Measurements from ENCODE around the gene MYO15B. TPM values are rescaled to one million over a fixed set of nuclear protein-coding genes. Genes with fewer than 3 reads are reported as not detected.

The MYO15B gene
- total and polyA plus RNA-seq, 4 donors, result 84.5 to 197 (median 167) TPM

DNA sequence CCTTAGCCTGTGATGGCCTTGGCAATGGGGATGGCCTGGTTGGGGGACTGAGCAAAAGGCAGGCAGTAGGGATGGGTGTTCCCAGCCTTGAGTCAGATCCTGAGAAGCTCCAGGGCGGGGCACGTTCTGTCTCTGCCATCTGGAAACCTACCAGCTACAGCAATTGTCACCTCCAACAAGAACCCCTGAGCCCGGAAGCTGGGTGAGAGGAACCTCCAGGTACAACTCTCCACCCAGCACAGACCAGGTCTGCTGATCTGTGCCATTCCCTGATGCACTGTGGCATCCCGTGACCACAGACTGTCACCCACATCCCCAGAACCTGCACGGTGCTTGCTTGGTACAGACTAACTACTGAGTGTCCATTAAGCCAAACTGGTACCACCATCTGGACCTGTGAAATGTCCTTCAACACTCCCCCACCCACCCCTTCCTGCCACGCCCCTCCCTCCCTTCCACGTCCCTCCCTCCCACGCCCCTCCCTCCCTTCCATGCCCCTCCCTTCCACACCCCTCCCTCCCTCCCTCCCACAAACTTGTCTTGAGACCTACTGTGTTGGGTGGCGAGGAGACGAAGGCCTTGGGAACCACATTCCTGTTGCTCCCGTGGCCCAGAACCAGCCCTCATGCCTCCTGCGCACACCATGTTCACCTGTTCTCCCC lies 16.6 kb downstream of the MYO15B start:
- no peaks in the 10 kb centered on the region for H3K9me3 ChIP-seq (ENCODE audit: control insufficient read depth in 4 of 4, insufficient read depth in 3 of 4, low read length in 3 of 4)
- peaks cover 0 to 2% (median 0%) of the 10 kb centered on the region in 5 donors for H3K4me1 ChIP-seq (ENCODE audit: control insufficient read depth in 5 of 5, insufficient read depth in 5 of 5, low read length in 5 of 5)
- WGBS, 2 donors, result 75 to 86% methylated on average over 12 of the region's 12 CpGs
- peaks cover 0 to 2% (median 0%) of the 10 kb centered on the region in 4 donors for H3K36me3 ChIP-seq (ENCODE audit: control insufficient read depth in 4 of 4, insufficient read depth in 4 of 4, low read length in 4 of 4)
- TF ChIP-seq, protein P1, sequence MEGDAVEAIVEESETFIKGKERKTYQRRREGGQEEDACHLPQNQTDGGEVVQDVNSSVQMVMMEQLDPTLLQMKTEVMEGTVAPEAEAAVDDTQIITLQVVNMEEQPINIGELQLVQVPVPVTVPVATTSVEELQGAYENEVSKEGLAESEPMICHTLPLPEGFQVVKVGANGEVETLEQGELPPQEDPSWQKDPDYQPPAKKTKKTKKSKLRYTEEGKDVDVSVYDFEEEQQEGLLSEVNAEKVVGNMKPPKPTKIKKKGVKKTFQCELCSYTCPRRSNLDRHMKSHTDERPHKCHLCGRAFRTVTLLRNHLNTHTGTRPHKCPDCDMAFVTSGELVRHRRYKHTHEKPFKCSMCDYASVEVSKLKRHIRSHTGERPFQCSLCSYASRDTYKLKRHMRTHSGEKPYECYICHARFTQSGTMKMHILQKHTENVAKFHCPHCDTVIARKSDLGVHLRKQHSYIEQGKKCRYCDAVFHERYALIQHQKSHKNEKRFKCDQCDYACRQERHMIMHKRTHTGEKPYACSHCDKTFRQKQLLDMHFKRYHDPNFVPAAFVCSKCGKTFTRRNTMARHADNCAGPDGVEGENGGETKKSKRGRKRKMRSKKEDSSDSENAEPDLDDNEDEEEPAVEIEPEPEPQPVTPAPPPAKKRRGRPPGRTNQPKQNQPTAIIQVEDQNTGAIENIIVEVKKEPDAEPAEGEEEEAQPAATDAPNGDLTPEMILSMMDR (IDR thresholded peaks at IDR 0.05; ENCODE audit: control extremely low read depth, extremely low read depth), result no peak
- ATAC-seq (ENCODE audit: insufficient read depth, low FRiP score) (no peak), DNase-seq (no peak)
- no peak overlapping the region for H3K4me3 ChIP-seq
- no peak overlapping the region for H3K27ac ChIP-seq (ENCODE audit: low read depth in 1 of 2, low read length in 1 of 2)
- H3K9ac ChIP-seq (ENCODE audit: insufficient read depth in 1 of 2, low read length in 2 of 2), result no peak overlapping the region
- H3K27me3 ChIP-seq (ENCODE audit: control insufficient read depth in 3 of 3, insufficient read depth in 3 of 3, low read length in 2 of 3), result no peaks in the 10 kb centered on the region

DNA sequence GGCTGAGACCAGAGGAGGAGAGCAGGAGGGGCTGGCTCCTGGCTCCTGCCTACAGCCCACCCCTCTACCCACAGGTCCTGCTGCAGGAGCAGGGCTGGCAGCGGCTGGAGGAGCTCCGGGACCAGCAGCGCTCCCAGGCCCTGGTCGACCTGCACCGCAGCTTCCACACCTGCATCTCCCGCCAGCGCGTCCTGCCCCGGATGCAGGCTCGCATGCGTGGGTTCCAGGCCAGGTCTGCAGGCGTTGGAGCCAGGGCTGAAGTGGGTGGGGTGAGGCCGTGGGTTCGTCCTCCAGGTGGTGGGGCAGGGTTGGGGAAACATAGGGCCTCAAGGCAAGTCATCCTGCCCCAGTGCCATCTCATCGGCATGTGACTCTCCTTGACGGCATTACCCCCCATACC lies 18.2 kb downstream of the MYO15B start:
- peaks cover 0 to 6% (median 4%) of the 10 kb centered on the region in 4 donors for H3K36me3 ChIP-seq (ENCODE audit: control insufficient read depth in 4 of 4, insufficient read depth in 4 of 4, low read length in 4 of 4)
- TF ChIP-seq, protein P1 (IDR thresholded peaks at IDR 0.05; ENCODE audit: control extremely low read depth, extremely low read depth), result no peak
- no peak for ATAC-seq (ENCODE audit: insufficient read depth, low FRiP score)
- H3K4me1 ChIP-seq (ENCODE audit: control insufficient read depth in 5 of 5, insufficient read depth in 5 of 5, low read length in 5 of 5), result peaks cover 0 to 2% (median 0%) of the 10 kb centered on the region in 5 donors
- H3K4me3 ChIP-seq, result no peak overlapping the region
- no peak overlapping the region for H3K9ac ChIP-seq (ENCODE audit: insufficient read depth in 1 of 2, low read length in 2 of 2)
- DNase-seq, result no peak
- no peaks in the 10 kb centered on the region for H3K9me3 ChIP-seq (ENCODE audit: control insufficient read depth in 4 of 4, insufficient read depth in 3 of 4, low read length in 3 of 4)
- 87 to 89% methylated on average over 16 of the region's 16 CpGs for WGBS, 2 donors
- no peak overlapping the region for H3K27ac ChIP-seq (ENCODE audit: low read depth in 1 of 2, low read length in 1 of 2)
- H3K27me3 ChIP-seq (ENCODE audit: control insufficient read depth in 3 of 3, insufficient read depth in 3 of 3, low read length in 2 of 3), result no peaks in the 10 kb centered on the region

DNA sequence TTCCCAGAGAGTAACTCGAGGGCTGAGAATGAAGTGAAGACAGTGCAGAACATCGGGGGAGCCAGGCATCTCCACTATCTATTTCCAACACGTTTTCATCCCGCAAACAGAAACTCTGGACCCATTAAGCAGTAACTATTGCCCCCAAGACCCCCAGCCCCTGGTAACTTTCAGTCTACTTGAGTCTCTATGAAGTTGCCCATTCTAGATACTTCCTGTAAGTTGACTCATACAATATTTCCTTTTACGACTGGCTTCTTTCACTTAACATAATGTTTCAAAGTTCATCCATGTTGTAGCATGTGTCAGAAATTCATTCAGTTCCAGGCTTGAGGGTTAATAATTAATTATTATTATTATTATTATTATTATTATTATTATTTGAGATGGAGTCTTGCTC lies 19.5 kb downstream of the MYO15B start:
- Histone ChIP-seq H3K27me3 (ENCODE audit: control insufficient read depth in 3 of 3, insufficient read depth in 3 of 3, low read length in 2 of 3) (no peaks in the 10 kb centered on the region), H3K9ac (ENCODE audit: insufficient read depth in 1 of 2, low read length in 2 of 2) (no peak overlapping the region), H3K4me3 (no peak overlapping the region), H3K27ac (ENCODE audit: low read depth in 1 of 2, low read length in 1 of 2) (no peak overlapping the region), H3K9me3 (ENCODE audit: control insufficient read depth in 4 of 4, insufficient read depth in 3 of 4, low read length in 3 of 4) (no peaks in the 10 kb centered on the region), H3K36me3 (ENCODE audit: control insufficient read depth in 4 of 4, insufficient read depth in 4 of 4, low read length in 4 of 4) (peaks cover 0 to 11% (median 8%) of the 10 kb centered on the region in 4 donors), H3K4me1 (ENCODE audit: control insufficient read depth in 5 of 5, insufficient read depth in 5 of 5, low read length in 5 of 5) (peaks cover 0 to 2% (median 0%) of the 10 kb centered on the region in 5 donors)
- 87 to 89% methylated on average over 5 of the region's 5 CpGs for WGBS, 2 donors
- ATAC-seq (ENCODE audit: insufficient read depth, low FRiP score) (no peak), DNase-seq (no peak)
- TF ChIP-seq, protein P1 (IDR thresholded peaks at IDR 0.05; ENCODE audit: control extremely low read depth, extremely low read depth), result no peak

All from lung (tissue), 12 donors.